Measurements from ENCODE around the gene GPC3. TPM values are rescaled to one million over a fixed set of nuclear protein-coding genes. Genes with fewer than 3 reads are reported as not detected.

GPC3 gene
- polyA plus RNA-seq, 3 donors = not detected

DNA sequence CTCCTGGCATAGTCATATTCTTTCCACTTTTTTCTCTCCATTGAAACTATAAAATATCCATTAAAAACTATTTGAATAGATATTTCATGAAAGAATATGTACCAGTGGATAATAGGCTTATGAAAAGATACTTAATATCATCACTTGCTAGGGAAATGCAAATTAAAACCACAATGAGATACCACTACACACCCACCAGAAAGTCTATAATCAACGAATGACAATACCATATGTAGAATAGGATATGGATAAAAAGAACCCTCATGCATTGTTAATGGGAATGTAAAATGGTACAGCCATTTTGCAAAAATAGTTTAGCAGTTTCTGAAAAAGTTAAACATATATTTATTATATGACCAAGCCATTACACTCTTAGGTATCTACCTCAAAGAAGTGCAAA, 351.4 kb downstream of the GPC3 start:
- Mint-ChIP-seq H3K4me3 (no peak overlapping the region), H3K27me3 (ENCODE audit: low read depth in 3 of 3) (peaks cover 0 to 15% (median 0%) of the 10 kb centered on the region in 3 donors), H3K36me3 (no peaks in the 10 kb centered on the region), H3K4me1 (no peaks in the 10 kb centered on the region), H3K27ac (no peak overlapping the region), H3K9me3 (no peaks in the 10 kb centered on the region)
- intact Hi-C loops (cut with micrococcal nuclease) = no loop called here
- H3K4me3 ChIP-seq (replicated peaks in 1 of 3; ENCODE audit: low read depth in 2 of 3, low read length in 3 of 3) = no peak overlapping the region
- H3K36me3 ChIP-seq (replicated peaks in 1 of 2; ENCODE audit: control insufficient read depth in 1 of 2, insufficient read depth in 2 of 2, low read length in 2 of 2) = no peaks in the 10 kb centered on the region
- TF ChIP-seq, protein P1, sequence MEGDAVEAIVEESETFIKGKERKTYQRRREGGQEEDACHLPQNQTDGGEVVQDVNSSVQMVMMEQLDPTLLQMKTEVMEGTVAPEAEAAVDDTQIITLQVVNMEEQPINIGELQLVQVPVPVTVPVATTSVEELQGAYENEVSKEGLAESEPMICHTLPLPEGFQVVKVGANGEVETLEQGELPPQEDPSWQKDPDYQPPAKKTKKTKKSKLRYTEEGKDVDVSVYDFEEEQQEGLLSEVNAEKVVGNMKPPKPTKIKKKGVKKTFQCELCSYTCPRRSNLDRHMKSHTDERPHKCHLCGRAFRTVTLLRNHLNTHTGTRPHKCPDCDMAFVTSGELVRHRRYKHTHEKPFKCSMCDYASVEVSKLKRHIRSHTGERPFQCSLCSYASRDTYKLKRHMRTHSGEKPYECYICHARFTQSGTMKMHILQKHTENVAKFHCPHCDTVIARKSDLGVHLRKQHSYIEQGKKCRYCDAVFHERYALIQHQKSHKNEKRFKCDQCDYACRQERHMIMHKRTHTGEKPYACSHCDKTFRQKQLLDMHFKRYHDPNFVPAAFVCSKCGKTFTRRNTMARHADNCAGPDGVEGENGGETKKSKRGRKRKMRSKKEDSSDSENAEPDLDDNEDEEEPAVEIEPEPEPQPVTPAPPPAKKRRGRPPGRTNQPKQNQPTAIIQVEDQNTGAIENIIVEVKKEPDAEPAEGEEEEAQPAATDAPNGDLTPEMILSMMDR (IDR thresholded peaks at IDR 0.05) = no peak
- H2AFZ ChIP-seq (ENCODE audit: insufficient read depth, low read depth, low read length, poor library complexity, severe bottlenecking) = no peak overlapping the region
- H3K4me1 ChIP-seq (ENCODE audit: control insufficient read depth in 1 of 2, insufficient read depth in 2 of 2, low read length in 2 of 2) = no peaks in the 10 kb centered on the region
- no peaks in the 10 kb centered on the region for H3K9me3 ChIP-seq (replicated peaks in 1 of 2; ENCODE audit: control insufficient read depth in 1 of 2, insufficient read depth in 1 of 2, low read length in 2 of 2)
- H3K27me3 ChIP-seq (ENCODE audit: control insufficient read depth in 2 of 2, insufficient read depth in 2 of 2, low read length in 2 of 2) = no peaks in the 10 kb centered on the region
- H4K20me1 ChIP-seq (ENCODE audit: insufficient read depth, low read length) = no peaks in the 10 kb centered on the region
- no CpG with 5 or more reads among the region's 1 CpG for WGBS (ENCODE audit: insufficient coverage)
- H3K27ac ChIP-seq (ENCODE audit: low read depth in 1 of 2, low read length in 2 of 2) = no peak overlapping the region
- H3K79me2 ChIP-seq (ENCODE audit: insufficient read depth, low read length) = no peaks in the 10 kb centered on the region
- H3K9ac ChIP-seq (ENCODE audit: insufficient read depth, low read length, poor library complexity, severe bottlenecking) = no peak overlapping the region
- no peak for DNase-seq
- H3K4me2 ChIP-seq (replicated peaks; ENCODE audit: extremely low read depth, low read length, poor library complexity, severe bottlenecking) = no peak overlapping the region

GRCh38 chrX:133633162-133633561, 352.2 kb downstream of the GPC3 start:
- no peak overlapping the region for H3K9ac ChIP-seq (ENCODE audit: insufficient read depth, low read length, poor library complexity, severe bottlenecking)
- no peak overlapping the region for H3K4me3 ChIP-seq (replicated peaks in 1 of 3; ENCODE audit: low read depth in 2 of 3, low read length in 3 of 3)
- Mint-ChIP-seq H3K27ac (no peak overlapping the region), H3K36me3 (no peaks in the 10 kb centered on the region), H3K27me3 (ENCODE audit: low read depth in 3 of 3) (peaks cover 0 to 7% (median 0%) of the 10 kb centered on the region in 3 donors), H3K9me3 (no peaks in the 10 kb centered on the region), H3K4me3 (no peak overlapping the region), H3K4me1 (no peaks in the 10 kb centered on the region)
- H3K36me3 ChIP-seq (replicated peaks in 1 of 2; ENCODE audit: control insufficient read depth in 1 of 2, insufficient read depth in 2 of 2, low read length in 2 of 2) = no peaks in the 10 kb centered on the region
- intact Hi-C loops (cut with micrococcal nuclease) = no loop called here
- H3K79me2 ChIP-seq (ENCODE audit: insufficient read depth, low read length) = no peaks in the 10 kb centered on the region
- no peaks in the 10 kb centered on the region for H3K27me3 ChIP-seq (ENCODE audit: control insufficient read depth in 2 of 2, insufficient read depth in 2 of 2, low read length in 2 of 2)
- H3K27ac ChIP-seq (ENCODE audit: low read depth in 1 of 2, low read length in 2 of 2) = no peak overlapping the region
- no peaks in the 10 kb centered on the region for H3K4me1 ChIP-seq (ENCODE audit: control insufficient read depth in 1 of 2, insufficient read depth in 2 of 2, low read length in 2 of 2)
- H3K4me2 ChIP-seq (replicated peaks; ENCODE audit: extremely low read depth, low read length, poor library complexity, severe bottlenecking) = no peak overlapping the region
- TF ChIP-seq, protein P1 (IDR thresholded peaks at IDR 0.05) = no peak
- no peak overlapping the region for H2AFZ ChIP-seq (ENCODE audit: insufficient read depth, low read depth, low read length, poor library complexity, severe bottlenecking)
- H3K9me3 ChIP-seq (replicated peaks in 1 of 2; ENCODE audit: control insufficient read depth in 1 of 2, insufficient read depth in 1 of 2, low read length in 2 of 2) = no peaks in the 10 kb centered on the region
- H4K20me1 ChIP-seq (ENCODE audit: insufficient read depth, low read length) = no peaks in the 10 kb centered on the region
- DNase-seq = no peak
